ENCODE results near the gene GBP1.

Gene GBP1

DNA sequence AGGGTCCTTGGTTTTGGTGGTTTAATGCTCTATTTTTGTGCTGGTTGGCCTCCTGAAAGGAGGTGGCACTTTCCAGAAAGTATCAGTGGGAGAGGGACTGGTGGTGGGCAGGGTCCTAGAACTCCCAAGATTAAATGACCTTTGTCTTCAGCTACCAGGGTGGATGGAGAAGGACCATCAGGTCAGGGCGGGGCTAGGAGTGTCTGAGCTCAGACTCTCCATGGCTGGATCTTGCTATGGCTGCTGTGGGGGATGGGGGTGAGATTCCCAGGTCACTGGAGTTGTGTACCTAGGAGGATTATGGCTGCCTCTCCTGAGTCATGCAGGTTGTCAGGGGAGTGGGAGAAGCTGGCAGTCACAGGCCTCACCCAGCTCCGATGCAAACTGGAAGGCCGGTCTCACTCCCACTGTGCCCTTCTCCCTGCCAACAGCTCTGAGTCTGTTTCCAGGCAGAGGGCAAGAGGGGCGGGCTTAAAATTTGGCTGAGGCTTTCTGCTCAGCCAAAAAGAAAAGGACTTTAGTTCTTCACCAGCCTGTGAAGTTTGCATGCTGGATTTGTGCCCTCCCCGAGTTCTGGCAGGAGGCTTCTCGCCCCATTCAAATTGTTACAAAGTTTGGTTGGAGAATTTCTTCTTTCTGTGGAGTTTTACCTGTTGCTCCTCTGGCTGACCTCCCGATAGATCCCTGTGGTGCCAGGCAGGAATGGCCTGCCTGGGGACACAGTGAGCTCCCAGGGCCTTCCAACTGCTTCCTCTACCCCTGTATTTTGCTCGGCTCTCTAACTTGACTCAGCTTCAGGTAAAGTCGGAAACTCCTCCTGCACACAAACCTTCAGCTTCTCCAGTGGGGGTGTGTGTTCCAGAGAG lies 59.5 kb downstream of the GBP1 start:
- DNase-seq: no peak

Data from stimulated activated CD4-positive, alpha-beta T cell treated with anti-CD3 and anti-CD28 coated beads, Interleukin-4, amount 100 ng/mL, for 24 hours (primary cell).